Measurements from ENCODE around the gene LAMA1.

DNA sequence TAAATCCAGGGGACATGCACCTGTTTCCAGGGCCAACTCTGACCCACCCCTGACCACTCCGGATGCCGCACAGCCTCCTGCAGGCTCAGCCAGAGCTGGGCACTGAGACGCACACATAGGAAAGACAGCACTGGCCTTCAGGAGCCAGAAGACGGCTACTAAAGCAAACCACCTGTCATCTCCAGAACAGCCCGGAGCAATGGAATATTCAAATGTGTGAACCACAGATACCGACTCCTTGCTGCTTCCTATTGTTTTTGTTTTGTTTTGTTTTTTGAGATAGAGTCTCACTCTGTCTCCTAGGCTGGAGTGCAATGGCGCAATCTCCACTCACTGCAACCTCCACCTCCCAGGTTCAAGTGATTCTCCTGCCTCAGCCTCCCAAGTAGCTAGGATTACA, 94.0 kb downstream of the LAMA1 start:
- TF ChIP-seq, protein P1, sequence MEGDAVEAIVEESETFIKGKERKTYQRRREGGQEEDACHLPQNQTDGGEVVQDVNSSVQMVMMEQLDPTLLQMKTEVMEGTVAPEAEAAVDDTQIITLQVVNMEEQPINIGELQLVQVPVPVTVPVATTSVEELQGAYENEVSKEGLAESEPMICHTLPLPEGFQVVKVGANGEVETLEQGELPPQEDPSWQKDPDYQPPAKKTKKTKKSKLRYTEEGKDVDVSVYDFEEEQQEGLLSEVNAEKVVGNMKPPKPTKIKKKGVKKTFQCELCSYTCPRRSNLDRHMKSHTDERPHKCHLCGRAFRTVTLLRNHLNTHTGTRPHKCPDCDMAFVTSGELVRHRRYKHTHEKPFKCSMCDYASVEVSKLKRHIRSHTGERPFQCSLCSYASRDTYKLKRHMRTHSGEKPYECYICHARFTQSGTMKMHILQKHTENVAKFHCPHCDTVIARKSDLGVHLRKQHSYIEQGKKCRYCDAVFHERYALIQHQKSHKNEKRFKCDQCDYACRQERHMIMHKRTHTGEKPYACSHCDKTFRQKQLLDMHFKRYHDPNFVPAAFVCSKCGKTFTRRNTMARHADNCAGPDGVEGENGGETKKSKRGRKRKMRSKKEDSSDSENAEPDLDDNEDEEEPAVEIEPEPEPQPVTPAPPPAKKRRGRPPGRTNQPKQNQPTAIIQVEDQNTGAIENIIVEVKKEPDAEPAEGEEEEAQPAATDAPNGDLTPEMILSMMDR (IDR thresholded peaks at IDR 0.05): no peak
- TF ChIP-seq POLR2A (IDR thresholded peaks at IDR 0.05): no peak
